PC-9 (cell line): Measurements from ENCODE around the gene ZDHHC3. TPM values are rescaled to one million over a fixed set of nuclear protein-coding genes. Genes with fewer than 3 reads are reported as not detected.

Experiments used
- BruUV-seq: library from RNA; stranded (reverse); fragments of 400-500 nt; replicated peaks from 2 replicates; lab custom pipeline; 2021; lab: Mats Ljungman, UMichigan
- CTCF ChIA-PET: fragments of 300-600 bp; sonication (Branson Sonifier 250); formaldehyde crosslinking; loops from one replicate; lab custom pipeline; 2022; ENCODE audit warnings: antibody characterized with exemption; lab: Charles Lee
- POLR2A ChIA-PET: fragments of 300-600 bp; sonication (Branson Sonifier 250); formaldehyde crosslinking; loops from one replicate; lab custom pipeline; 2022; ENCODE audit warnings: antibody characterized with exemption; ENCODE audit not compliant: unreplicated experiment; lab: Charles Lee
- DNase-seq, 2 experiments: peaks; one replicate each; pipeline versions ENCODE4 v3.0.0 to v3.0.0-alpha.2; 2015 to 2022; ENCODE audit warnings: mixed read lengths in 1 of 2
- H2AFZ ChIP-seq: fragments of 200-600 bp; sonication (generic); 2 replicates; pipeline ENCODE4 v1.8.1; 2017; ENCODE audit warnings: antibody characterized with exemption
- H3F3A ChIP-seq: fragments of 200-600 bp; sonication (generic); 2 replicates; pipeline ENCODE4 v1.8.1; 2017; ENCODE audit warnings: antibody characterized with exemption, mild to moderate bottlenecking, low read depth; ENCODE audit not compliant: insufficient read depth
- H3K27ac ChIP-seq: fragments of 200-600 bp; sonication (generic); 2 replicates; pipeline ENCODE4 v1.6.1; 2016; ENCODE audit warnings: mixed run types
- H3K27me3 ChIP-seq: fragments of 200-600 bp; sonication (generic); 2 replicates; pipeline ENCODE4 v1.6.1; 2016; ENCODE audit warnings: low read depth, mixed run types; ENCODE audit not compliant: insufficient read depth
- H3K36me3 ChIP-seq: fragments of 200-600 bp; sonication (generic); 2 replicates; pipeline ENCODE4 v1.6.1; 2016; ENCODE audit warnings: low read depth, mixed run types
- H3K4me1 ChIP-seq: fragments of 200-600 bp; sonication (generic); replicated peaks from 2 replicates; pipeline ENCODE4 v1.6.1; 2016; ENCODE audit warnings: mixed run types; ENCODE audit not compliant: insufficient read depth
- H3K4me2 ChIP-seq: fragments of 200-600 bp; sonication (generic); 2 replicates; pipeline ENCODE4 v1.6.1; 2017; ENCODE audit warnings: mixed run types
- H3K4me3 ChIP-seq: fragments of 200-600 bp; sonication (generic); 2 replicates; pipeline ENCODE4 v1.6.1; 2016; ENCODE audit warnings: mixed run types
- H3K79me2 ChIP-seq: fragments of 200-600 bp; sonication (generic); 2 replicates; pipeline ENCODE4 v1.6.1; 2017; ENCODE audit warnings: low read depth, mixed run types
- H3K9me2 ChIP-seq: fragments of 200-600 bp; sonication (generic); 2 replicates; pipeline ENCODE4 v1.8.1; 2017; ENCODE audit warnings: mild to moderate bottlenecking; ENCODE audit not compliant: insufficient read depth
- H3K9me3 ChIP-seq: fragments of 200-600 bp; sonication (generic); 2 replicates; pipeline ENCODE4 v1.8.1; 2016; ENCODE audit warnings: low read depth; ENCODE audit not compliant: insufficient read depth
- H4K20me1 ChIP-seq: fragments of 200-600 bp; sonication (generic); 2 replicates; pipeline ENCODE4 v1.8.1; 2017; ENCODE audit not compliant: insufficient read depth
- CTCF ChIP-seq: fragments of 200-600 bp; sonication (generic); conservative IDR thresholded peaks from 2 replicates; pipeline ENCODE4 v1.6.1; 2017; ENCODE audit warnings: mixed run types, antibody characterized with exemption, mild to moderate bottlenecking, moderate library complexity
- EZH2 ChIP-seq: fragments of 200-600 bp; sonication (generic); IDR thresholded peaks from 2 replicates; pipeline ENCODE4 v1.8.0; 2017; ENCODE audit warnings: antibody characterized with exemption, low read depth
- intact Hi-C: fragments of 100-400 bp; cut with micrococcal nuclease; formaldehyde crosslinking; loops from one replicate; pipeline ENCODE4 v1.10.0; 2022; ENCODE audit not compliant: unreplicated experiment
- total RNA-seq: library from RNA; stranded (reverse); gene quantifications from 2 replicates; pipeline ENCODE4 v1.2.3, GENCODE V29; 2021

The ZDHHC3 gene
- total RNA-seq, 1 experiment from 2014 or later, result 107 TPM

- Histone ChIP-seq H3K27me3 (no peaks in the 10 kb centered on the region), H3K36me3 (no peaks in the 10 kb centered on the region), H3K4me1 (no peaks in the 10 kb centered on the region), H4K20me1 (no peaks in the 10 kb centered on the region), H3K4me2 (no peak overlapping the region), H3K9me2 (no peaks in the 10 kb centered on the region), H2AFZ (no peak overlapping the region), H3K79me2 (no peaks in the 10 kb centered on the region), H3F3A (no peaks in the 10 kb centered on the region), H3K27ac (no peak overlapping the region), H3K4me3 (no peak overlapping the region), H3K9me3 (no peaks in the 10 kb centered on the region)
- TF ChIP-seq CTCF (no peak), EZH2 (no peak)
- no peak for DNase-seq
- BruUV-seq, result no TSS peak
- ChIA-PET POLR2A (no interaction called here), CTCF (no interaction called here)
- intact Hi-C loops, result no loop called here
Measured at GRCh38 chr3:45017821-45018220, 41.8 kb upstream of the ZDHHC3 start.

GRCh38 chr3:45016916-45017315 lies 40.9 kb upstream of the ZDHHC3 start:
- intact Hi-C loops, result no loop called here
- H3K4me2 ChIP-seq, result no peak overlapping the region
- ChIA-PET CTCF (no interaction called here), POLR2A (interaction anchor here (0.7 kb wide), 1 partner anchor 82 kb away, joined by 13 read pairs; no protein-coding TSS in a partner anchor)
- H3K27me3 ChIP-seq, result no peaks in the 10 kb centered on the region
- H3K79me2 ChIP-seq, result no peaks in the 10 kb centered on the region
- H3K4me3 ChIP-seq, result no peak overlapping the region
- H3K36me3 ChIP-seq, result no peaks in the 10 kb centered on the region
- H3K27ac ChIP-seq, result no peak overlapping the region
- no peak overlapping the region for H2AFZ ChIP-seq
- no peaks in the 10 kb centered on the region for H3F3A ChIP-seq
- TF ChIP-seq CTCF (no peak), EZH2 (no peak)
- H4K20me1 ChIP-seq, result no peaks in the 10 kb centered on the region
- H3K9me3 ChIP-seq, result no peaks in the 10 kb centered on the region
- no TSS peak for BruUV-seq
- H3K9me2 ChIP-seq, result no peaks in the 10 kb centered on the region
- no peaks in the 10 kb centered on the region for H3K4me1 ChIP-seq
- no peak for DNase-seq

- no TSS peak for BruUV-seq
- Histone ChIP-seq H3K27me3 (no peaks in the 10 kb centered on the region), H3K27ac (no peak overlapping the region)
Measured at GRCh38 chr3:45012577-45012976, 36.6 kb upstream of the ZDHHC3 start.

More at GRCh38 chr3:45012577-45012976, 36.6 kb upstream of the ZDHHC3 start:
- ChIA-PET CTCF (no interaction called here), POLR2A (interaction anchor here (0.7 kb wide), 1 partner anchor 1068 kb away, joined by 4 read pairs; no protein-coding TSS in a partner anchor)
- H3F3A ChIP-seq, result no peaks in the 10 kb centered on the region
- no peaks in the 10 kb centered on the region for H3K79me2 ChIP-seq
- TF ChIP-seq CTCF, result no peak
- no peak for TF ChIP-seq EZH2
- H3K4me2 ChIP-seq, result no peak overlapping the region
- no peaks in the 10 kb centered on the region for H3K9me3 ChIP-seq
- intact Hi-C loops, result no loop called here
- no peak for DNase-seq
- H3K36me3 ChIP-seq, result no peaks in the 10 kb centered on the region
- H3K4me3 ChIP-seq, result no peak overlapping the region
- H3K4me1 ChIP-seq, result no peaks in the 10 kb centered on the region
- H3K9me2 ChIP-seq, result no peaks in the 10 kb centered on the region
- no peaks in the 10 kb centered on the region for H4K20me1 ChIP-seq
- no peak overlapping the region for H2AFZ ChIP-seq
